HG03432 (cell line): ENCODE data around the gene STAT1.

ENCODE experiments used
- ATAC-seq: cut with Tn5 transposase; IDR thresholded peaks from one replicate; pipeline ENCODE4 v1.9.1; 2021; ENCODE audit warnings: mild to moderate bottlenecking, moderate library complexity; ENCODE audit not compliant: unreplicated experiment

The STAT1 gene

GRCh38 chr2:190927301-190927700 lies 86.7 kb downstream of the STAT1 start:
- ATAC-seq: no peak

- ATAC-seq: no peak
Observed at GRCh38 chr2:190922376-190922775, 91.6 kb downstream of the STAT1 start.

DNA sequence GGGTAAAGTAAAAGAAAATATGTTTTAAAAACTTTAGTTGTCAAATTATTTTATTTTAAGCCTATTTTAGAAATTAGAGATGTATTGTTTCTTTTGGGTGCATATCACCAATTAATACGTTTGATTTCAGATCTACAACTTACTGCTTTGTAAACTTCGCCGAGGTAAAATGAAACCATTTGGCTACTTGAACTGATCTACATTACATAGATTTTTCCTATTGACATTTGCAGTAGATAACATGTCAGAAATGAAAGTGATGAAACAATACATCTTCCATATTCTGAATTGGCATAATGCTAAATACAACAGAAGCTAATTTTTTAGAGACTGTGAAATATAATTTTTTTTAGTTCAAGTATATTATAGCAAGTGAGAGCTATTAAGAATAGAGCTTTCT lies 93.9 kb downstream of the STAT1 start:
- no peak for ATAC-seq
